HEK293T (cell line): ENCODE data around the gene MRPS5.

Source experiments
- BHLHE40 ChIP-seq: fragments of 450-650 bp; IDR thresholded peaks from 2 replicates; pipeline ENCODE4 v1.6.1; 2016; ENCODE audit warnings: mild to moderate bottlenecking, moderate library complexity, borderline replicate concordance
- ELF4 ChIP-seq: fragments of 450-650 bp; IDR thresholded peaks from 2 replicates; pipeline ENCODE4 v1.6.1; 2017; ENCODE audit warnings: antibody characterized with exemption
- FOXA1 ChIP-seq: fragments of 450-650 bp; IDR thresholded peaks from 2 replicates; pipeline ENCODE4 v1.6.1; 2016; ENCODE audit warnings: mild to moderate bottlenecking
- FOXM1 ChIP-seq: fragments of 450-650 bp; IDR thresholded peaks from 2 replicates; pipeline ENCODE4 v1.6.1; 2017; ENCODE audit warnings: mild to moderate bottlenecking, borderline replicate concordance
- HDGF ChIP-seq: fragments of 450-650 bp; IDR thresholded peaks from 2 replicates; pipeline ENCODE4 v1.6.1; 2017; ENCODE audit warnings: antibody characterized with exemption, borderline replicate concordance
- L3MBTL2 ChIP-seq: fragments of 450-650 bp; conservative IDR thresholded peaks from 2 replicates; pipeline ENCODE4 v1.6.1; 2016; ENCODE audit warnings: mild to moderate bottlenecking
- SP1 ChIP-seq: fragments of 450-650 bp; IDR thresholded peaks from 2 replicates; pipeline ENCODE4 v1.6.1; 2017
- ZNF384 ChIP-seq: fragments of 450-650 bp; IDR thresholded peaks from 2 replicates; pipeline ENCODE4 v1.6.1; 2016

DNA sequence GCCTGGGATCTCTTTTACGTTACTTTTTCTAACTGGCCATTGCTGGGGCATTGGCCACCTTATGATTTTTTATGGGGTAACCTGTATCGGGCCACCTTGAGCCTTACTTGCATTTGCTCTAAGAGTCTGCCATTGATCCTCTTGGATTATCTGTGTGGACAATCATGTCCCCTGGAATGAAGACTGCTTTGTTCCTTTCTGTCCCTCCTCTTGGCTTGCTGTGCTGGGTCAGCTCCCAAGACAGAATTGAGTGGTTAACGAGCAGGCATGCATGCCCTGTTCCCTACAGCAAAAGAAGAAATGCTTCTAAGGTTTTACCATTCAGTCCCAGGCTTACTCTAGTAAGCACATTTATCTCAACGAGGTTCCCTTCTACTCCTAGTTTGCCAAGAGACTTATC lies 49.8 kb downstream of the MRPS5 start:
- TF ChIP-seq SP1: no peak
- TF ChIP-seq FOXA1: no peak
- TF ChIP-seq ELF4: no peak
- no peak for TF ChIP-seq FOXM1
- no peak for TF ChIP-seq ZNF384
- no peak for TF ChIP-seq BHLHE40
- no peak for TF ChIP-seq HDGF
- TF ChIP-seq L3MBTL2: no peak
